Left lung (tissue), 10 donors: ENCODE measurements around the gene REST. TPM values are rescaled to one million over a fixed set of nuclear protein-coding genes. Genes with fewer than 3 reads are reported as not detected.
A peak's percentile ranks its signal among the peaks of the same experiment; 100 is the strongest.

Experiments
- ATAC-seq: fragments of 200-7000 bp; cut with Tn5 transposase; one replicate; pipeline ENCODE4 v1.9.1; 2020; ENCODE audit warnings: moderate library complexity
- DNase-seq, 4 donors: peaks; one replicate each; pipeline ENCODE4 v3.0.0-alpha.2; 2013 to 2020
- H3K27ac ChIP-seq, 2 donors: fragments of 200-600 bp; sonication (generic) in 1 of 2; one replicate each; pipeline versions ENCODE4 v1.5.0 to v1.8.0; 2020 to 2021
- H3K27me3 ChIP-seq, 2 donors: fragments of 200-600 bp; sonication (generic) in 1 of 2; one replicate each; pipeline versions ENCODE4 v1.5.0 to v1.8.0; 2020 to 2021
- H3K36me3 ChIP-seq, 2 donors: fragments of 200-600 bp; sonication (generic) in 1 of 2; one replicate each; pipeline versions ENCODE4 v1.5.0 to v1.8.0; 2020 to 2021
- H3K4me1 ChIP-seq, 2 donors: fragments of 200-600 bp; one replicate each; pipeline ENCODE4 v1.8.0; 2021
- H3K4me3 ChIP-seq, 2 donors: fragments of 200-600 bp; sonication (generic) in 1 of 2; one replicate each; pipeline versions ENCODE4 v1.5.0 to v1.8.0; 2020 to 2021; ENCODE audit warnings: mild to moderate bottlenecking in 1 of 2
- H3K9me3 ChIP-seq, 2 donors: fragments of 200-600 bp; sonication (generic) in 1 of 2; one replicate each; pipeline versions ENCODE4 v1.5.0 to v1.8.0; 2020 to 2021
- CTCF ChIP-seq, 2 donors: fragments of 200-600 bp; sonication (generic) in 1 of 2; IDR thresholded peaks; one replicate each; pipeline versions ENCODE4 v1.5.0 to v1.8.0; 2021; ENCODE audit warnings: antibody characterized with exemption in 2 of 2
- intact Hi-C, 2 donors: fragments of 100-400 bp; cut with DNase I; formaldehyde crosslinking; loops; one replicate each; pipeline versions ENCODE4 v1.11.2 to v1.14.2; 2022
- polyA plus RNA-seq, 6 donors: library from polyadenylated mRNA; unstranded; fragments of 120-200 nt; gene quantifications; one replicate each; pipeline ENCODE4 v1.2.1, GENCODE V29; 2013; ENCODE audit not compliant: insufficient read length in 6 of 6
- total RNA-seq, 2 donors: library from RNA; stranded (reverse); fragmentation: NEBNext Ultra II Directional; extraction: Animal tissue kit (Norgen Biotek cat#: 25700); gene quantifications; one replicate each; pipeline ENCODE4 v1.2.1, GENCODE V29; 2021
- donor health status: DM: no; HTN: yes; CAD: no.
- donor health status: DM: no; HTN: no; CAD: no.

REST gene
- total and polyA plus RNA-seq, 8 donors, result 32.9 to 49.5 (median 41.9) TPM

DNA sequence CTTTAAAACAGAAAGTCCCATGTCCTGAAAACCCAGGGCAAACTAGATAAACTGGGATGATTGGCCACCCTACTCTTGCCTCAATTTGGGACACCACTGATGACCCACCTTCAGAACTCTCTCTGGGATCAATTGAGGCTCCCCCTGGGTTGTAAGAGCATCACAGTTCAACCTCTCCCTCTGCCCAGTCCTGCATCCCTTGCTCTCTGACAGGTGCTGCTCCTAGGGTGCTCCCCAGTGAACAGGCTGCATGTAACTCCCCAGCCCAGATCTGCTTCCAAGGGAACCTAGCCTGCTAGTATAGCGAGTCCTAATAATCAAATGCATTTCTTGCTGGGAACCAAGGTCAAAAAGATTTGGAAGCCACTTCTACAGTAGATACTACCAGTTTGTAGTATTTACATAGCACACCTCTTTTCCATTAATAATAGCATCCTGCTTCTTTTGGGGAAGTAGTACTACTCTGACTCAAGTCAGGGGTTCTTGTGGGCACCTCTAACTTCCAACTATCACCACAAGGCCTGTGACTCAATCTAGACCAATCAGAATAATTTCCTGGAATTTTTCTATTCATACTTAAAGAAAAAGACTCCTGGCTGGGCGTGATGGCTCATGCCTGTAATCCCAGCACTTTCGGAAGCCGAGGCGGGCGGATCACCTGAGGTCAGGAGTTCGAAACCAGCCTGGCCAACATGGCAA is 44.1 kb upstream of the REST start:
- DNase-seq, result no peak
- H3K27ac ChIP-seq, result no peak overlapping the region
- no peak for TF ChIP-seq CTCF (IDR thresholded peaks at IDR 0.05)
- ATAC-seq, result no peak
- H3K4me1 ChIP-seq, result no peaks in the 10 kb centered on the region
- H3K4me3 ChIP-seq, result no peak overlapping the region
- no peaks in the 10 kb centered on the region for H3K36me3 ChIP-seq
- no peaks in the 10 kb centered on the region for H3K27me3 ChIP-seq
- no peaks in the 10 kb centered on the region for H3K9me3 ChIP-seq
- intact Hi-C loops, result no loop called here

DNA sequence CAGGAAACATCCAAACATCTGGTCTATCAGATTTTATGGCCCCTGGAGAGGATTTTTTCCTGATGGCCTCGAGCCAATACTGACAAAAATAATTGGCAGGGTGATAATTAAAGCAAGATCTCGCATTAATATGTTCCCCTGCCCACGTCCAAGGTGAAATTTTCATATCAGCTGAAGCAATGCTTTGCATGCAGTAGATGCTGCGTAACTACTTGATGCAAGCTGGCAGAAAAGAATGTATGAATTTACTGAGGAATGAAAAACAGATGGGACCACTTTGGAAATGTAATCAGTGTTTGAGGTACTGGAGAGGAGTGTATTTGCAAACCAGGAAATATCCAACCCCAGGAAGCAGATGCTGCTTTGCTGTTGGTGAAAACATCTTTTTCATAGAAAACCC is 36.8 kb upstream of the REST start:
- Histone ChIP-seq H3K27ac (no peak overlapping the region), H3K36me3 (no peaks in the 10 kb centered on the region), H3K4me1 (no peaks in the 10 kb centered on the region), H3K27me3 (no peaks in the 10 kb centered on the region), H3K9me3 (no peaks in the 10 kb centered on the region), H3K4me3 (no peak overlapping the region)
- intact Hi-C loops, result no loop called here
- TF ChIP-seq CTCF (IDR thresholded peaks at IDR 0.05), result no peak
- peak in 2 of 4 donors; percentile 14 to 19 for DNase-seq
- ATAC-seq, result no peak

DNA sequence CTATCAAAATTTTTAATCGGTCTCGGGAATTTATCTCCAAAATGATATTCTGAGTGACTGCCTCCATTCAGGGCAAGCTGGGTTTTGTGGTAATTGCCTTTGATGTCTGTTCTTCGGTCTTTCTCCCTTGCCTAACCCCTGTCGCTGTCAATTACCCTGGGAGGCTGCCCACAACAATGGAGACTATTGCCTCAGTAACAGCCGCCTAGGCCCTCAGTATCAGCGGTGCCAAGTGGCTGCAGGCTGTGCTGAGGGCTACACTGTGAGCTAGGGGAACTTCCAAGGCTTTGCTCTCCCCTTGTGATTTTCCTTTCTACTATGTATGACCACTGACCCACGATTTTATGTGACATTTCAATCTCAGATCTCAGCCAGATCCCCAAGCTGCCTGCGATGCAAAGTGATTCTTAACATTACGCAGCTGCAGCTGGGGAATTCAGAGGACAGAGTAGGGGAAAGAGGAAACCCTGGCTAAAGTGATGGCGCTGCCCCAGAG is 36.3 kb upstream of the REST start:
- Histone ChIP-seq H3K27ac (no peak overlapping the region), H3K27me3 (no peaks in the 10 kb centered on the region), H3K4me1 (no peaks in the 10 kb centered on the region), H3K9me3 (no peaks in the 10 kb centered on the region), H3K4me3 (no peak overlapping the region), H3K36me3 (no peaks in the 10 kb centered on the region)
- intact Hi-C loops, result no loop called here
- peak; percentile 35 for ATAC-seq
- no peak for TF ChIP-seq CTCF (IDR thresholded peaks at IDR 0.05)
- peak in 2 of 4 donors; percentile 58 to 78 for DNase-seq

DNA sequence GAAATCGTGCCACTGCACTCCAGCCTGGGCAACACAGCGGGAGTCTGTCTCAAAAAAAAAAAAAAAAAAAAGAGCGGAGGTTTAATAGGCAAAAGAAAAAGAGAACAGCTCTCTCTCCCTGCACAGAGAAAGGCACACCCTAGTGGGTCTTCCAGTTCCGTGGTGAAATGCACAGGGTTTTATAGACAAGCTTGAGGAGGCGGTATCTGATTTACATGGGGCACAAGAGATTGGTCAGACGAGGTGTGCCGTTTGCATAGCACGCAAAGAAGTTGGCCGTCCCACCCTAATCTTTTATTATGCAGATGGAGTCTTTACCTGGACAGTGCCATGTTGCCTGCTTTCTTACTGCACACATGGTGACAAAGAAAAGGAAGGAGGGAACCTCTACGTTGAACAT is 33.5 kb upstream of the REST start:
- Histone ChIP-seq H3K4me3 (no peak overlapping the region), H3K4me1 (no peaks in the 10 kb centered on the region), H3K36me3 (no peaks in the 10 kb centered on the region), H3K27me3 (no peaks in the 10 kb centered on the region), H3K9me3 (no peaks in the 10 kb centered on the region), H3K27ac (no peak overlapping the region)
- DNase-seq, result no peak
- no peak for ATAC-seq
- intact Hi-C loops, result no loop called here
- TF ChIP-seq CTCF (IDR thresholded peaks at IDR 0.05), result no peak

DNA sequence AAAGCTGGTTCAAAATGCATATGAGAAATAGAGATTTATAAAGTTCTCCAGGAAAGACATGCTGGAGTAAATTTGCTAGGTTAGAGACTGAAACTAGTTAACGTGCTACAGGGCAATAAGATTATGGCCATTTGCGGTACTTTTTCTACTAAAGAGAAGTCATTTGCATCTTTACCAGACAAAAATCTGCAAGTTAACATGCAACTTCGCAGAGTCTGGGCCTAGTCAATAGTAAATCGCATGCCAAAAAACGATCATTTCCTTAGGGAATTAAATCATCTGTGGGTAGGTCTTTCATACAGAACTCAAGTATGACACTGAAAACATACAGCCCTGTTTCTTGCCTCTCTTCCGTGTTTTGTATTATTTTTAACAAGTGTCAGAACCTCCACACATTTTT is 32.8 kb upstream of the REST start:
- intact Hi-C loops, result no loop called here
- no peaks in the 10 kb centered on the region for H3K9me3 ChIP-seq
- no peak overlapping the region for H3K4me3 ChIP-seq
- no peaks in the 10 kb centered on the region for H3K27me3 ChIP-seq
- no peak for TF ChIP-seq CTCF (IDR thresholded peaks at IDR 0.05)
- no peaks in the 10 kb centered on the region for H3K36me3 ChIP-seq
- DNase-seq, result no peak
- H3K4me1 ChIP-seq, result no peaks in the 10 kb centered on the region
- ATAC-seq, result no peak
- no peak overlapping the region for H3K27ac ChIP-seq
